Posterior vena cava (tissue), 2 donors: Measurements from ENCODE around the gene WASF3. TPM values are rescaled to one million over a fixed set of nuclear protein-coding genes. Genes with fewer than 3 reads are reported as not detected.
"Not testable (repeated sequence)": the region's sequence is repeated elsewhere in the genome, so short reads cannot be mapped to it uniquely, and the experiment has no call there.

Experiments used
- DNase-seq: peaks from one replicate; pipeline ENCODE4 v3.0.0-alpha.2; 2020; ENCODE audit warnings: low spot score
- intact Hi-C, 2 donors: fragments of 100-400 bp; cut with DNase I; formaldehyde crosslinking; loops; one replicate each; pipeline versions ENCODE4 v1.14.1 to v1.14.2; 2022 to 2023
- total RNA-seq, 2 donors: library from RNA; stranded (reverse); fragmentation: NEBNext Ultra II Directional; extraction: Animal tissue kit (Norgen Biotek cat#: 25700); gene quantifications; one replicate each; pipeline ENCODE4 v1.2.1, GENCODE V29; 2021
- donor health status: DM: yes; HTN: yes; CAD: no.
- donor health status: DM: yes; HTN: yes; CAD: no.

WASF3 gene
- total RNA-seq, 2 donors from 2014 or later: 24.7 to 25.6 TPM

DNA sequence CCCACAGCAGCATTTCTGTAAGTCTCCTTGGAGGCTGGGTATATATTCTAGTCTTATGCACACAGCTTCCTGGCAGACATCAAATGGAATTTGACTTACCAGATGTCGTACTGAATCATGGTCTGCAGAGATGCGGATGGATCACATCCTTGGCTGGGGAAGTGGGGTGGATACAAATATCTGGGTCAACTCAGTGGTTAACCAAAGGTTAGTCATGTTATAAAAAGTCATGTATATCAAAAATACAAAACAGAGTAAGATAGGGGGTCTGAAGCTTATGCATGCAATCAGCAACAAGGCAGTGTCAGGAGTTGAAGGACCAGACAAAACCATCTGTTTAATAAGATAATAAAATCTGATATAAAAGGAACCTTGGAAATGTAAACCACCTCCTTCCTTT lies 61.9 kb downstream of the WASF3 start:
- intact Hi-C loops: no loop called here
- DNase-seq: no peak

GRCh38 chr13:26621731-26622401 lies 64.4 kb downstream of the WASF3 start:
- no peak for DNase-seq
- intact Hi-C loops: no loop called here

DNA sequence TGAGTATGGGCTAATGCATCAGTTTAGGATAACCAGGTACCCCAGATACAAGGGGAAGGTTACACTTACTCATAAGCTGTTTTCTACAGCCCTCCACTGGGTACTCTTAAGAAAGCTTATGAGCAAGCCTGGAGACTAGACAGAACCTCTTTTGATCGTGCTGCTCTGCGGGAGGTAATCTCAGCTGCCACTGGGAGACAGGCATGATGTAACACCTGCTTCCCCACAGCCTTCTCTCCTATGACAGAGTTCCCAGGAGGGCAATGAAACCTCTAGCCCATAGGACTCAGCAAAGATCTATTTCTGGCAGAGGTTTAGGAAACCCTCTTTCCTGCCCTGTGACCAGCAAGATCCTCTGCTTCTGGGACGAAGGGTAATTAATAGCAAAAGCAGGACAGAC lies 65.6 kb downstream of the WASF3 start:
- no peak for DNase-seq
- intact Hi-C loops: no loop called here

DNA sequence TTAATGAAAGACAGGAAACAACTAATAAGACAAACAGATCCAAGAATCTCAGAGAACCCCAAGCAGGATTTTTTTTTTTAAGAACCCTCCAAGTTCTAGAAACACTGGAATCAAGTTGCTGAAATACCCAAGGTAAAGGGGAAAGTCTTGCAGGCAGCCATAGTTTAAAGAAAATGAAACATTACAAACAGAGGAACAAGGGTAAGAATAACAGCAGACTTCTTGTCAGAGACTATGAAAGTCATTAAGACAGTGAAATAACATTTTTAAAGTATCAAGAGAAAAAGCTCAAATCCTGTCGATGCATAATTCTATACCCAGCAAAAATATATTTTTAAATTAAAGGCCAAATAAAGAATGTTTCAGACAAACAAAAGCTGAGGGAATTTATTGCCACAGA lies 67.1 kb downstream of the WASF3 start:
- intact Hi-C loops: no loop called here
- no peak for DNase-seq

GRCh38 chr13:26626271-26626670 lies 68.8 kb downstream of the WASF3 start:
- intact Hi-C loops: no loop called here
- no peak for DNase-seq

DNA sequence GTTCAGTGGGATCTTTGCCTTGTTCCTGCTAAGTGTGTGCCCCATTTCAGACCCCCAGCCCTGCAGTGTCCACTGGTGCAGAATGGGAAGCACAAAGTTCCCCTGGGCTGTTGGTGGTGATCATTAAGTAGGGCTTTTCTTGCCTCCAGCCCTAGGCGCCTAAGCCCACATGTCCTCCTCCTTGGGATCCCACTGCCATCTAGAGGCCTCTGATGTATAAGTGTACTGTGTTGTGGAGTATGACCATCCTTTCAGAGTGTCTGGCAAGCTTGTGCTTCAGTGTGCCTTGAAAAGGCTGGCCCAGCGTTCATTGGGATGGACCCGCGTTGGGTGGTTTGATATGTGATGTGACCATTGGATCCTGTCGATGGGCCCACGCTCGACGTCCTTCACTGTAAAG lies 71.2 kb downstream of the WASF3 start:
- DNase-seq: no peak
- intact Hi-C loops: no loop called here

- intact Hi-C loops: no loop called here
- no peak for DNase-seq
Observed at GRCh38 chr13:26629260-26629825, 71.9 kb downstream of the WASF3 start.

DNA sequence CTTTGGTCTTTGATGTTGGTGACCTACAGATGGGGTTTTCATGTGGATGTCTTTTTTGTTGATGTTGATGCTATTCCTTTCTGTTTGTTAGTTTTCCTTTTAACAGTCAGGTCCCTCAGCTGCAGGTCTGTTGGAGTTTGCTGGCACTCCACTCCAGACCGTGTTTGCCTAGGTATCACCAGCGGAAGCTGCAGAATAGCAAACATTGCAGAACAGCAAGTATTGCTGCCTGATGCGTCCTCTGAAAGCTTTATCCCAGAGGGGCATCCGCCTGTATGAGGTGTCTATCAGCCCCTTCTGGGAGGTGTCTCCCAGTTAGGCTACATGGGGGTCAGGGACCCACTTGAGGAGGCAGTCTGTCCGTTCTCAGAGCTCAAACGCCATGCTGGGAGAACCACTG lies 78.2 kb downstream of the WASF3 start:
- DNase-seq, intact Hi-C loops: not testable (repeated sequence)

- DNase-seq, intact Hi-C loops: not testable (repeated sequence)
Observed at GRCh38 chr13:26636073-26636472, 78.6 kb downstream of the WASF3 start.

GRCh38 chr13:26646603-26647002 lies 89.1 kb downstream of the WASF3 start:
- DNase-seq: no peak
- intact Hi-C loops: no loop called here

DNA sequence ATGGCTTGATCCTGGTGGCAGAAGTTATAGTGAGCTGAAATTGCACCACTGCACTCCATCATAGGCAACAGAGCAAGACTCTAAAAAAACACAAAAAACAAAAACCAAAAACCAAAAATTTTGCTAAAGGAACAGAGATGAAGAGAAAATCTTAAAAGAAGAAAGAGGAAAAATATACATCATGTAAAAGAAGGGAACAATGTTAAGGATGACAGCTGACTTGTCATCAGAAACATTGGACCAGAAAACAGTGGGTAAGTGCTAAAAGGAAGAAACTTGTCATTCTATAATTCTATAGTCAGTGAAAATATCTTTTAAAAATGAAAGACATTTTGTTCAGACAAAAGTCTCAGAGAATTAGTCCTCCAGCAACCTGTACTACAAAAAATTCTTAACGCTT lies 93.8 kb downstream of the WASF3 start:
- intact Hi-C loops: no loop called here
- no peak for DNase-seq

- no peak for DNase-seq
- intact Hi-C loops: no loop called here
Observed at GRCh38 chr13:26653310-26653709, 95.8 kb downstream of the WASF3 start.

DNA sequence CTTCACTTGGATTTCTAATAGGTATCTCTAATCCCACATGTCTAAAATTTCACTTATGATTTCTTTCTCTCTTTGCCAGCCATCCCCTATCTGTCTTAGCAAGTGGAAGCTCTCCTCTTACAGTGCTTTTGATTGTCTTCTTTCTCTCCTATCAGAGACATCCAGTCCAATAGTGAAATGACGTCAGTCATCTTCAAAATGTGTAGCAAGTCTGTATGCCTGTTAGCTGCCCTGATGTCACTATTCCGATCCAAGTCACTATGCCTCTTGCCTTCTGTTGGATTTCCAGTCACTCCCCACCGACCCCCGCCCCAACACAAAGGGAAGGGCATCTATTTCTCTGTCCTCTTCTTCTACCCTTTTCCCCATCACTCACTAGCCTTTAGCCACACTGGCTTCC lies 96.4 kb downstream of the WASF3 start:
- DNase-seq: no peak
- intact Hi-C loops: no loop called here

DNA sequence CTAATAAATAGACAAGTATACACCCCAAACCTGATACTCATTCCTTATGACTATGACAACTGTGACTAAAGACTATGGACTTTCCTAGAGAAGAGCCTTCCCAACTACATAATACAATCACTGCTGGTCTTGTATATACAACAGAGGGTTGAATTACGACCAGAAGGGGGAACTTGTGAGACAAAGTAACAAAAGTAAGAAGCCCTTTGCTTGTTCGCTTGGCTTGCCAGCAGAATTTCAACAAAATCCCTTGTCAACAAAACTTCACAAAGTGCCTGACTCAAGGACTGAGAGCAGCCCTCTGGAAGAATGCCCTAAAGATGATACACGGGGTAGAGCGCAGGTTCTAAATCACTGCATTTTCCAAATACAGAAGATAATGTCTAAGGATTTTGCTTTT lies 99.4 kb downstream of the WASF3 start:
- intact Hi-C loops: no loop called here
- DNase-seq: no peak

DNA sequence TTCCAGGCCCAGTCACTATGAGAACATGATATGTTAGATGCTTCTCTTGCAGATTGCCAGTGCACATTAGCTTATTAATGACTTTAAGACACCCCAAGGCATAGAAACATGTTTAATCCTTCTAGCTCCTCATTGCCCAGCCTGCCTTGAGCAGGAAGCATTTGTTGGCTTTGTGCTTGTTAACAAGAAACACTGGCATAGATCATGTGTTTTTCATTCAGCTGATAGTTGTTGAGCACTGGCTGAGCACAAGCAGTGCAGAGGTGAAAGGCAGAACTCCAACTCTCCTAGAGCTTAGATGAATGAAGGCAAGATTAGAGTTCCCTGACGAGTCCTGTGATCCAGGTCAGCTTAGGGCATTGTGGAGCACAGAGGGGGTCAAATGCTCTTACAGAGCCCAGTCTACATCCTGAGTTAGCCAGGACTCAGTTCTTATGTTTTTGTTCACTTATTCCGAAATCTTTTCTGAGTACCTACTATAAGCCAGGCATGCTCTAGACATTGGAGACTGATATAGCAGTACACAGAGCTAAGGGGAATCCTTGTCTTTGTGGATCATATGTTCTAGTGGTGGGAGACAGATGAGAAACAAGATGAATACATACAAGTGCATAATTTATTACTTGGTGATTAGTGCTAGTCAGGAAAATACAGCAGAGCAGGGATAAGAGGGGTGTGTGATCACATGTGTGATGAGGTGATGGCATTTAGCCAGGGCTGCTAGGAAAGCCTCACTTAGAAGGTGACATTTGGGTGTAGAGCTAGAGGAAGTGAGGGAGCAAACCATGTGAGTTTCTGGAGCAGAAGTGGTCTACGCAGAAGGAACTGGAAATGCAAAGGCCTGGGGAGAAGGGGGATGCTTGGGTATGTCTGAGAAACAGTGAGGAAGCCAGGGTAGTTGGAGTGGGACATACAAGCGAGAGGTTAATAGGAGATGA lies 101.2 kb downstream of the WASF3 start:
- intact Hi-C loops: no loop called here
- DNase-seq: no peak

GRCh38 chr13:26660185-26660584 lies 102.7 kb downstream of the WASF3 start:
- intact Hi-C loops: no loop called here

DNA sequence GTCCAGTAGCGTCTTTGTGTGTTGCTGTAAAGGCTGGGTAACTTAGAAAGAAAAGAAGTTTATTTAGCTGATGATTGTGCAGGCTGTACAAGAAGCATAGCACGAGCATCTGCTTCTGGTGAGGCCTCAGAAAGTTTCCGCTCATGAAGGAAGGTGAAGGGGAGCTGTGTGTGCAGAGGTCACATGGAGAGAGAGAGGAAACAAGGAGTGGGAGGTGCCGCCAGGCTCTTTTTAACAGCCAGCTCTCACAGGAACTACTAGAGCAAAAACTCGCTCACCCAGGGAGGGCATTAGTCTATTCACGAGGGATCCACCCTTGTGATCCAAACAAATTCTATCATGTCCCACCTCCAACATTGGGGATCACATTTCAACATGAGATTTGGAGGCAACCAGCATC lies 103.3 kb downstream of the WASF3 start:
- intact Hi-C loops: no loop called here

More at GRCh38 chr13:26660185-26660584, 102.7 kb downstream of the WASF3 start:
- DNase-seq: no peak

GRCh38 chr13:26663791-26664190 lies 106.3 kb downstream of the WASF3 start:
- DNase-seq: no peak
- intact Hi-C loops: loop anchor here in 1 of 2 donors (2.0 kb wide), 1 partner anchor 57 kb away; no protein-coding TSS in a partner anchor

More for the DNA sequence above, 103.3 kb downstream of the WASF3 start:
- DNase-seq: no peak

GRCh38 chr13:26664286-26664685 lies 106.8 kb downstream of the WASF3 start:
- no peak for DNase-seq
- intact Hi-C loops: no loop called here

DNA sequence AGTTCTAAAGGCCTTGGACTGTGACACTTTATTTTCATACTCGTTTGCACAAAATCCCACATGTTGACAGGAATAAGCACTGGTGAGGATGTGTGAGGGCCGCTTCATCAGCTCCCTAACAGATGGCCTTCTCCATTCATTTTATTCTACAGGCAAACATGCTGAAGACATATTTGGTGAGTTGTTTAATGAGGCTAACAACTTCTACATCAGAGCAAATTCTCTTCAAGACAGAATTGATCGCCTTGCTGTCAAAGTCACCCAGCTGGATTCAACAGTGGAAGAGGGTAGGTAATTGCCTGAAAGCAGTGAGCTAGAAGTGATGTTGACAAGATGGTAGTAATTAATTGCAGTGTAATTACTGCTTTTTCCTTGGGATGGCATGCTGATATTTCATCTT lies 107.4 kb downstream of the WASF3 start:
- intact Hi-C loops: no loop called here
- no peak for DNase-seq
